GM23338 (cell line): ENCODE measurements around the gene HMG20B. TPM values are rescaled to one million over a fixed set of nuclear protein-coding genes. Genes with fewer than 3 reads are reported as not detected.

Source experiments
- ATAC-seq: fragments of 200-7000 bp; cut with Tn5 transposase; 3 replicates; pipeline ENCODE4 v1.9.1; 2020
- DNase-seq: peaks from one replicate; pipeline ENCODE4 v3.0.0-alpha.2; 2015; ENCODE audit warnings: low spot score
- H2AFZ ChIP-seq: fragments of 200-600 bp; sonication (generic); 2 replicates; pipeline ENCODE4 v1.8.0; 2016; ENCODE audit warnings: antibody characterized with exemption, mild to moderate bottlenecking, moderate library complexity
- H3F3A ChIP-seq: fragments of 200-600 bp; sonication (generic); replicated peaks from 2 replicates; pipeline ENCODE4 v1.8.0; 2017; ENCODE audit warnings: antibody characterized with exemption, mixed run types, low read depth
- H3K27ac ChIP-seq: fragments of 200-600 bp; sonication (generic); 2 replicates; pipeline ENCODE4 v1.6.1; 2016; ENCODE audit warnings: low read depth
- H3K27me3 ChIP-seq: fragments of 200-600 bp; sonication (generic); 2 replicates; pipeline ENCODE4 v1.8.0; 2016; ENCODE audit warnings: mild to moderate bottlenecking, mixed run types, moderate library complexity; ENCODE audit not compliant: insufficient read depth
- H3K36me3 ChIP-seq: fragments of 200-600 bp; sonication (generic); 2 replicates; pipeline ENCODE4 v1.8.0; 2016; ENCODE audit warnings: mild to moderate bottlenecking; ENCODE audit not compliant: insufficient read depth
- H3K4me1 ChIP-seq: fragments of 200-600 bp; sonication (generic); 2 replicates; pipeline ENCODE4 v1.8.0; 2016; ENCODE audit warnings: mild to moderate bottlenecking, moderate library complexity; ENCODE audit not compliant: insufficient read depth
- H3K4me2 ChIP-seq: fragments of 200-600 bp; sonication (generic); 2 replicates; pipeline ENCODE4 v1.7.1; 2017; ENCODE audit warnings: mixed run types
- H3K4me3 ChIP-seq: fragments of 200-600 bp; sonication (generic); 2 replicates; pipeline ENCODE4 v1.6.1; 2016; ENCODE audit warnings: mixed run types
- H3K79me2 ChIP-seq: fragments of 200-600 bp; sonication (generic); replicated peaks from 2 replicates; pipeline ENCODE4 v1.8.0; 2017; ENCODE audit warnings: mild to moderate bottlenecking; ENCODE audit not compliant: insufficient read depth
- H3K9me2 ChIP-seq: fragments of 200-600 bp; sonication (generic); 2 replicates; pipeline ENCODE4 v1.8.0; 2017; ENCODE audit not compliant: insufficient read depth
- H4K20me1 ChIP-seq: fragments of 200-600 bp; sonication (generic); replicated peaks from 2 replicates; pipeline ENCODE4 v1.8.0; 2017; ENCODE audit warnings: mild to moderate bottlenecking; ENCODE audit not compliant: insufficient read depth
- H3K27ac Mint-ChIP-seq: 2 replicates; pipeline ENCODE4 v1.8.0; 2020; ENCODE audit warnings: inconsistent platforms, mild to moderate bottlenecking, moderate library complexity, mixed read lengths
- H3K27me3 Mint-ChIP-seq: 3 replicates; pipeline ENCODE4 v1.8.0; 2022; ENCODE audit warnings: low read depth, mild to moderate bottlenecking, moderate library complexity, mixed read lengths, inconsistent platforms; ENCODE audit not compliant: insufficient read depth, poor library complexity
- H3K36me3 Mint-ChIP-seq: 3 replicates; pipeline ENCODE4 v1.8.0; 2021; ENCODE audit warnings: low read depth, mild to moderate bottlenecking, inconsistent platforms, moderate library complexity, mixed read lengths
- H3K4me1 Mint-ChIP-seq: 3 replicates; pipeline ENCODE4 v1.8.0; 2020; ENCODE audit warnings: mild to moderate bottlenecking, inconsistent platforms, mixed read lengths
- H3K4me3 Mint-ChIP-seq: 3 replicates; pipeline ENCODE4 v1.8.0; 2021; ENCODE audit warnings: moderate library complexity, mild to moderate bottlenecking, inconsistent platforms, mixed read lengths
- H3K9me3 Mint-ChIP-seq: 3 replicates; pipeline ENCODE4 v1.8.0; 2020; ENCODE audit warnings: moderate library complexity, mild to moderate bottlenecking, inconsistent platforms, mixed read lengths
- CREB1 ChIP-seq: fragments of 250-450 bp; sonication (Bioruptor Pico); IDR thresholded peaks from 2 replicates; pipeline ENCODE4 v1.5.0; 2020; ENCODE audit warnings: low read depth, mild to moderate bottlenecking, moderate library complexity
- EZH2 ChIP-seq: fragments of 200-600 bp; sonication (generic); IDR thresholded peaks from one replicate; pipeline ENCODE4 v1.8.0; 2017; ENCODE audit warnings: antibody characterized with exemption, mild to moderate bottlenecking, low read depth; ENCODE audit not compliant: unreplicated experiment
- EZH2phosphoT487 ChIP-seq: fragments of 200-600 bp; sonication (generic); IDR thresholded peaks from one replicate; pipeline ENCODE4 v1.8.1; 2018; ENCODE audit warnings: antibody characterized with exemption; ENCODE audit not compliant: unreplicated experiment
- JUNB ChIP-seq: IDR thresholded peaks from one replicate; pipeline ENCODE4 v1.6.1; 2016; ENCODE audit warnings: antibody characterized with exemption; ENCODE audit not compliant: unreplicated experiment
- NANOG ChIP-seq: IDR thresholded peaks from 2 replicates; pipeline ENCODE4 v1.6.1; 2016; ENCODE audit warnings: antibody characterized with exemption, borderline replicate concordance
- POLR2AphosphoS5 ChIP-seq: IDR thresholded peaks from 2 replicates; pipeline ENCODE4 v1.6.1; 2016; ENCODE audit warnings: antibody characterized with exemption, low read depth
- STAT1 ChIP-seq: IDR thresholded peaks from one replicate; pipeline ENCODE4 v1.6.1; 2016; ENCODE audit warnings: antibody characterized with exemption; ENCODE audit not compliant: unreplicated experiment
- ZNF114 ChIP-seq: fragments of 250-450 bp; sonication (Bioruptor Pico); IDR thresholded peaks from 2 replicates; pipeline ENCODE4 v1.5.0; 2020; ENCODE audit warnings: mild to moderate bottlenecking, moderate library complexity
- ZNF331 ChIP-seq: fragments of 250-450 bp; sonication (Bioruptor Pico); IDR thresholded peaks from 2 replicates; pipeline ENCODE4 v1.5.0; 2020; ENCODE audit warnings: low read depth, mild to moderate bottlenecking, moderate library complexity
- polyA plus RNA-seq: library from polyadenylated mRNA; unstranded; fragments of >200 nt; fragmentation: Nextera tagmentation; extraction: Ambion mirVana; gene quantifications from 2 replicates; pipeline ENCODE4 v1.2.1, GENCODE V29; 2016
- total RNA-seq: library from RNA; depleted of rRNA; stranded (reverse); fragments of >200 nt; shearing (Covaris generic); gene quantifications from 2 replicates; pipeline ENCODE4 v1.2.3, GENCODE V29; 2014
- TF ChIP-seq, protein P1 (sequence below): IDR thresholded peaks from 2 replicates; pipeline ENCODE4 v1.6.1; 2016; ENCODE audit warnings: antibody characterized with exemption
- TF ChIP-seq, protein P2 (sequence below): IDR thresholded peaks from one replicate; pipeline ENCODE4 v1.6.1; 2018; ENCODE audit warnings: antibody characterized with exemption; ENCODE audit not compliant: unreplicated experiment
- TF ChIP-seq, protein P3 (sequence below): fragments of 250-450 bp; sonication (Bioruptor Pico); IDR thresholded peaks from 2 replicates; pipeline ENCODE4 v1.5.0; 2020; ENCODE audit warnings: mild to moderate bottlenecking, moderate library complexity
- TF ChIP-seq, protein P4 (sequence below), 2 experiments: fragments of 200-600 bp in 1 of 2; sonication (generic) in 1 of 2; conservative IDR thresholded peaks; 2 replicates each; pipeline versions ENCODE4 v1.5.1 to v1.6.1; 2016 to 2017; ENCODE audit warnings: antibody characterized with exemption in 2 of 2, low read depth in 2 of 2, mild to moderate bottlenecking in 2 of 2, moderate library complexity in 1 of 2

HMG20B gene
- total and polyA plus RNA-seq, 2 experiments from 2014 or later, result 74.1 to 130 TPM

DNA sequence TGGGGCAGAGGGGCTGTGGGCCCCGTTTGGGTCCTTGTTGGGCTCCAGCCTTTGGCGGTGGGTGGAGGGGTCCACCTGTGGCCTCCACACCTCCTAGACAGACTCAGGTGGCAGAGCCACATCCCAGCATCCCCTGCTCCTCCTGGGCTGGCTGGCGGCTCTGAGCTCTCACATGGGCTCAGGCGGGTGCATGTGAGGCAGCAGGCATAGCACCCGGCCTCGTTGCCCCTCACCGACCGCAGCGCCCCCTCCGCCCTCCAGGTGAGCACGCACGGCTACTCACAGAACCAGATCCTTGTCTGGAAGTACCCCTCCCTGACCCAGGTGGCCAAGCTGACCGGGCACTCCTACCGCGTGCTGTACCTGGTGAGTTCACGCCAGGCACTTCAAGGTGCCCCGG lies 39.7 kb upstream of the HMG20B start:
- no peak overlapping the region for H3K27ac ChIP-seq
- H3K9me2 ChIP-seq, result no peaks in the 10 kb centered on the region
- no peaks in the 10 kb centered on the region for H3K4me1 Mint-ChIP-seq
- H3K4me3 Mint-ChIP-seq, result no peak overlapping the region
- no peak overlapping the region for H3K4me3 ChIP-seq
- H2AFZ ChIP-seq, result no peak overlapping the region
- H3K27me3 ChIP-seq, result no peaks in the 10 kb centered on the region
- no peak overlapping the region for H3K4me2 ChIP-seq
- no peak overlapping the region for H3K27ac Mint-ChIP-seq
- no peaks in the 10 kb centered on the region for H3K9me3 Mint-ChIP-seq
- H4K20me1 ChIP-seq, result no peaks in the 10 kb centered on the region; the same call in 1 of the 2 replicates
- no peaks in the 10 kb centered on the region for H3K36me3 ChIP-seq
- no peak for DNase-seq
- H3K4me1 ChIP-seq, result no peaks in the 10 kb centered on the region
- TF ChIP-seq JUNB (no peak), NANOG (no peak), CREB1 (no peak), EZH2 (no peak), STAT1 (no peak), ZNF331 (no peak), EZH2phosphoT487 (no peak), POLR2AphosphoS5 (no peak), ZNF114 (CRISPR knock-in tag) (no peak)
- TF ChIP-seq, protein P1, sequence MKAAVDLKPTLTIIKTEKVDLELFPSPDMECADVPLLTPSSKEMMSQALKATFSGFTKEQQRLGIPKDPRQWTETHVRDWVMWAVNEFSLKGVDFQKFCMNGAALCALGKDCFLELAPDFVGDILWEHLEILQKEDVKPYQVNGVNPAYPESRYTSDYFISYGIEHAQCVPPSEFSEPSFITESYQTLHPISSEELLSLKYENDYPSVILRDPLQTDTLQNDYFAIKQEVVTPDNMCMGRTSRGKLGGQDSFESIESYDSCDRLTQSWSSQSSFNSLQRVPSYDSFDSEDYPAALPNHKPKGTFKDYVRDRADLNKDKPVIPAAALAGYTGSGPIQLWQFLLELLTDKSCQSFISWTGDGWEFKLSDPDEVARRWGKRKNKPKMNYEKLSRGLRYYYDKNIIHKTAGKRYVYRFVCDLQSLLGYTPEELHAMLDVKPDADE, result no peak
- TF ChIP-seq, protein P2, sequence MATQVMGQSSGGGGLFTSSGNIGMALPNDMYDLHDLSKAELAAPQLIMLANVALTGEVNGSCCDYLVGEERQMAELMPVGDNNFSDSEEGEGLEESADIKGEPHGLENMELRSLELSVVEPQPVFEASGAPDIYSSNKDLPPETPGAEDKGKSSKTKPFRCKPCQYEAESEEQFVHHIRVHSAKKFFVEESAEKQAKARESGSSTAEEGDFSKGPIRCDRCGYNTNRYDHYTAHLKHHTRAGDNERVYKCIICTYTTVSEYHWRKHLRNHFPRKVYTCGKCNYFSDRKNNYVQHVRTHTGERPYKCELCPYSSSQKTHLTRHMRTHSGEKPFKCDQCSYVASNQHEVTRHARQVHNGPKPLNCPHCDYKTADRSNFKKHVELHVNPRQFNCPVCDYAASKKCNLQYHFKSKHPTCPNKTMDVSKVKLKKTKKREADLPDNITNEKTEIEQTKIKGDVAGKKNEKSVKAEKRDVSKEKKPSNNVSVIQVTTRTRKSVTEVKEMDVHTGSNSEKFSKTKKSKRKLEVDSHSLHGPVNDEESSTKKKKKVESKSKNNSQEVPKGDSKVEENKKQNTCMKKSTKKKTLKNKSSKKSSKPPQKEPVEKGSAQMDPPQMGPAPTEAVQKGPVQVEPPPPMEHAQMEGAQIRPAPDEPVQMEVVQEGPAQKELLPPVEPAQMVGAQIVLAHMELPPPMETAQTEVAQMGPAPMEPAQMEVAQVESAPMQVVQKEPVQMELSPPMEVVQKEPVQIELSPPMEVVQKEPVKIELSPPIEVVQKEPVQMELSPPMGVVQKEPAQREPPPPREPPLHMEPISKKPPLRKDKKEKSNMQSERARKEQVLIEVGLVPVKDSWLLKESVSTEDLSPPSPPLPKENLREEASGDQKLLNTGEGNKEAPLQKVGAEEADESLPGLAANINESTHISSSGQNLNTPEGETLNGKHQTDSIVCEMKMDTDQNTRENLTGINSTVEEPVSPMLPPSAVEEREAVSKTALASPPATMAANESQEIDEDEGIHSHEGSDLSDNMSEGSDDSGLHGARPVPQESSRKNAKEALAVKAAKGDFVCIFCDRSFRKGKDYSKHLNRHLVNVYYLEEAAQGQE, result no peak
- TF ChIP-seq, protein P3, sequence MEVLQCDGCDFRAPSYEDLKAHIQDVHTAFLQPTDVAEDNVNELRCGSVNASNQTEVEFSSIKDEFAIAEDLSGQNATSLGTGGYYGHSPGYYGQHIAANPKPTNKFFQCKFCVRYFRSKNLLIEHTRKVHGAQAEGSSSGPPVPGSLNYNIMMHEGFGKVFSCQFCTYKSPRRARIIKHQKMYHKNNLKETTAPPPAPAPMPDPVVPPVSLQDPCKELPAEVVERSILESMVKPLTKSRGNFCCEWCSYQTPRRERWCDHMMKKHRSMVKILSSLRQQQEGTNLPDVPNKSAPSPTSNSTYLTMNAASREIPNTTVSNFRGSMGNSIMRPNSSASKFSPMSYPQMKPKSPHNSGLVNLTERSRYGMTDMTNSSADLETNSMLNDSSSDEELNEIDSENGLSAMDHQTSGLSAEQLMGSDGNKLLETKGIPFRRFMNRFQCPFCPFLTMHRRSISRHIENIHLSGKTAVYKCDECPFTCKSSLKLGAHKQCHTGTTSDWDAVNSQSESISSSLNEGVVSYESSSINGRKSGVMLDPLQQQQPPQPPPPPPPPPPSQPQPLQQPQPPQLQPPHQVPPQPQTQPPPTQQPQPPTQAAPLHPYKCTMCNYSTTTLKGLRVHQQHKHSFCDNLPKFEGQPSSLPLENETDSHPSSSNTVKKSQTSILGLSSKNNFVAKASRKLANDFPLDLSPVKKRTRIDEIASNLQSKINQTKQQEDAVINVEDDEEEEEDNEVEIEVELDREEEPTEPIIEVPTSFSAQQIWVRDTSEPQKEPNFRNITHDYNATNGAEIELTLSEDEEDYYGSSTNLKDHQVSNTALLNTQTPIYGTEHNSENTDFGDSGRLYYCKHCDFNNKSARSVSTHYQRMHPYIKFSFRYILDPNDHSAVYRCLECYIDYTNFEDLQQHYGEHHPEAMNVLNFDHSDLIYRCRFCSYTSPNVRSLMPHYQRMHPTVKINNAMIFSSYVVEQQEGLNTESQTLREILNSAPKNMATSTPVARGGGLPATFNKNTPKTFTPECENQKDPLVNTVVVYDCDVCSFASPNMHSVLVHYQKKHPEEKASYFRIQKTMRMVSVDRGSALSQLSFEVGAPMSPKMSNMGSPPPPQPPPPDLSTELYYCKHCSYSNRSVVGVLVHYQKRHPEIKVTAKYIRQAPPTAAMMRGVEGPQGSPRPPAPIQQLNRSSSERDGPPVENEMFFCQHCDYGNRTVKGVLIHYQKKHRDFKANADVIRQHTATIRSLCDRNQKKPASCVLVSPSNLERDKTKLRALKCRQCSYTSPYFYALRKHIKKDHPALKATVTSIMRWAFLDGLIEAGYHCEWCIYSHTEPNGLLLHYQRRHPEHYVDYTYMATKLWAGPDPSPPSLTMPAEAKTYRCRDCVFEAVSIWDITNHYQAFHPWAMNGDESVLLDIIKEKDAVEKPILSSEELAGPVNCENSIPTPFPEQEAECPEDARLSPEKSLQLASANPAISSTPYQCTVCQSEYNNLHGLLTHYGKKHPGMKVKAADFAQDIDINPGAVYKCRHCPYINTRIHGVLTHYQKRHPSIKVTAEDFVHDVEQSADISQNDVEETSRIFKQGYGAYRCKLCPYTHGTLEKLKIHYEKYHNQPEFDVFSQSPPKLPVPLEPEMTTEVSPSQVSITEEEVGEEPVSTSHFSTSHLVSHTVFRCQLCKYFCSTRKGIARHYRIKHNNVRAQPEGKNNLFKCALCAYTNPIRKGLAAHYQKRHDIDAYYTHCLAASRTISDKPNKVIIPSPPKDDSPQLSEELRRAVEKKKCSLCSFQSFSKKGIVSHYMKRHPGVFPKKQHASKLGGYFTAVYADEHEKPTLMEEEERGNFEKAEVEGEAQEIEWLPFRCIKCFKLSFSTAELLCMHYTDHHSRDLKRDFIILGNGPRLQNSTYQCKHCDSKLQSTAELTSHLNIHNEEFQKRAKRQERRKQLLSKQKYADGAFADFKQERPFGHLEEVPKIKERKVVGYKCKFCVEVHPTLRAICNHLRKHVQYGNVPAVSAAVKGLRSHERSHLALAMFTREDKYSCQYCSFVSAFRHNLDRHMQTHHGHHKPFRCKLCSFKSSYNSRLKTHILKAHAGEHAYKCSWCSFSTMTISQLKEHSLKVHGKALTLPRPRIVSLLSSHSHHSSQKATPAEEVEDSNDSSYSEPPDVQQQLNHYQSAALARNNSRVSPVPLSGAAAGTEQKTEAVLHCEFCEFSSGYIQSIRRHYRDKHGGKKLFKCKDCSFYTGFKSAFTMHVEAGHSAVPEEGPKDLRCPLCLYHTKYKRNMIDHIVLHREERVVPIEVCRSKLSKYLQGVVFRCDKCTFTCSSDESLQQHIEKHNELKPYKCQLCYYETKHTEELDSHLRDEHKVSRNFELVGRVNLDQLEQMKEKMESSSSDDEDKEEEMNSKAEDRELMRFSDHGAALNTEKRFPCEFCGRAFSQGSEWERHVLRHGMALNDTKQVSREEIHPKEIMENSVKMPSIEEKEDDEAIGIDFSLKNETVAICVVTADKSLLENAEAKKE (CRISPR knock-in tag), result no peak
- TF ChIP-seq, protein P4, sequence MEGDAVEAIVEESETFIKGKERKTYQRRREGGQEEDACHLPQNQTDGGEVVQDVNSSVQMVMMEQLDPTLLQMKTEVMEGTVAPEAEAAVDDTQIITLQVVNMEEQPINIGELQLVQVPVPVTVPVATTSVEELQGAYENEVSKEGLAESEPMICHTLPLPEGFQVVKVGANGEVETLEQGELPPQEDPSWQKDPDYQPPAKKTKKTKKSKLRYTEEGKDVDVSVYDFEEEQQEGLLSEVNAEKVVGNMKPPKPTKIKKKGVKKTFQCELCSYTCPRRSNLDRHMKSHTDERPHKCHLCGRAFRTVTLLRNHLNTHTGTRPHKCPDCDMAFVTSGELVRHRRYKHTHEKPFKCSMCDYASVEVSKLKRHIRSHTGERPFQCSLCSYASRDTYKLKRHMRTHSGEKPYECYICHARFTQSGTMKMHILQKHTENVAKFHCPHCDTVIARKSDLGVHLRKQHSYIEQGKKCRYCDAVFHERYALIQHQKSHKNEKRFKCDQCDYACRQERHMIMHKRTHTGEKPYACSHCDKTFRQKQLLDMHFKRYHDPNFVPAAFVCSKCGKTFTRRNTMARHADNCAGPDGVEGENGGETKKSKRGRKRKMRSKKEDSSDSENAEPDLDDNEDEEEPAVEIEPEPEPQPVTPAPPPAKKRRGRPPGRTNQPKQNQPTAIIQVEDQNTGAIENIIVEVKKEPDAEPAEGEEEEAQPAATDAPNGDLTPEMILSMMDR (conservative IDR thresholded peaks at IDR 0.05; ENCODE audit: low read depth in 2 of 2), result no peak
- H3K36me3 Mint-ChIP-seq, result peaks cover 27% of the 10 kb centered on the region
- no peak for ATAC-seq
- peaks cover 16% of the 10 kb centered on the region for H3K27me3 Mint-ChIP-seq
- no peaks in the 10 kb centered on the region for H3K79me2 ChIP-seq
- H3F3A ChIP-seq, result no peaks in the 10 kb centered on the region
